NCI-H1436 (cell line): ENCODE measurements around the gene GLCE.

Experiments
- DNase-seq: peaks from one replicate; lab custom pipeline; 2025; lab: John Stamatoyannopoulos, UW

The GLCE gene

GRCh38 chr15:69160141-69160993 lies at the start of gene GLCE:
GLCE (plus strand) TSS chr15:69160635; CDS start chr15:69255807, 95,172 bp downstream.
- DNase-seq = peak; percentile 94

GRCh38 chr15:69114331-69114928 lies 46.0 kb upstream of the GLCE start:
- no peak for DNase-seq

GRCh38 chr15:69115031-69115430 lies 45.4 kb upstream of the GLCE start:
- DNase-seq = no peak

- no peak for DNase-seq
These were observed 44.0 kb upstream of the GLCE start for GRCh38 chr15:69116391-69116790.

GRCh38 chr15:69117431-69117871 lies 43.0 kb upstream of the GLCE start:
- no peak for DNase-seq

GRCh38 chr15:69118089-69118488 lies 42.3 kb upstream of the GLCE start:
- DNase-seq = no peak

GRCh38 chr15:69119001-69119400 lies 41.4 kb upstream of the GLCE start:
- DNase-seq = no peak

- no peak for DNase-seq
These were observed 40.6 kb upstream of the GLCE start for GRCh38 chr15:69119683-69120395.

GRCh38 chr15:69120732-69121131 lies 39.7 kb upstream of the GLCE start:
- DNase-seq = no peak

- DNase-seq = no peak
These were observed 39.1 kb upstream of the GLCE start for GRCh38 chr15:69121198-69121828.

GRCh38 chr15:69125236-69125635 lies 35.2 kb upstream of the GLCE start:
- DNase-seq = no peak

GRCh38 chr15:69126054-69126469 lies 34.4 kb upstream of the GLCE start:
- DNase-seq = no peak

- no peak for DNase-seq
These were observed 33.1 kb upstream of the GLCE start for GRCh38 chr15:69127306-69127705.

- no peak for DNase-seq
These were observed 31.6 kb upstream of the GLCE start for GRCh38 chr15:69128667-69129311.

GRCh38 chr15:69131362-69132220 lies 28.8 kb upstream of the GLCE start:
- no peak for DNase-seq

GRCh38 chr15:69132430-69132829 lies 28.0 kb upstream of the GLCE start:
- no peak for DNase-seq

- no peak for DNase-seq
These were observed 27.2 kb upstream of the GLCE start for GRCh38 chr15:69132977-69133861.

GRCh38 chr15:69133862-69134519 lies 26.4 kb upstream of the GLCE start:
- no peak for DNase-seq

GRCh38 chr15:69134791-69135190 lies 25.6 kb upstream of the GLCE start:
- DNase-seq = no peak
